ENCODE data around the gene MYO3A.

DNA sequence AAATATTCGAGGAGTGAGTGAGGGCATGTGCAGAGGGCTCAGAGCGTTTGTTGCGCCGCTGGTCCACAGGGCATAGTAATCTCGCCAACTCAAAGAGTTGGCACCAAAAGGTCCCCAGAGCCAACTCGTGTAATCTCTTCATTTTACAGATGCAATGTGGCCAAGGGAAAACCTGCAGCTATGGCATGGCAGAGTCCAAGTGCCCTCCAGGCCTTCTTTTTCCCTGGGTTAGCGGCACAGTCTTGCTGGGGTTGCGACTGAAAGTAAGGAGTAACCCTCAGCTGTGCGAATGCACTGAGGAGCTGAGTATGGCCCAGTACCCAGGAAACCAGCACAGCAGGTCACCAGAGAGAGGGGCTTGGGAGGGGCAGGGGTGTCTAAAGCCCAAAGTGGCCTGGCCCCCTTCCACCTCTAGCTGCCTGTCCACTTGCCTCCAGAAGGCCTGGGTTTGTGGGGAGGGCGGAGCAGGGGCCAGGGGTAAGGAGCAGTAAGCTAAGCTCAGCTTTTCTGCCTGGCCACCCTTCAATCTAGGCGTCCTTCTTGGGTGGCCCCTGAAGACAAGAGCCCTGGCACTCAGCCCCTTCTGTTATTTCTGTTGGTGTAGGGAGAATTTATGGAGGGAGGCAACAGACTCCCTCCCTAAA is 279.2 kb downstream of the MYO3A start:
- TF ChIP-seq, protein P1, sequence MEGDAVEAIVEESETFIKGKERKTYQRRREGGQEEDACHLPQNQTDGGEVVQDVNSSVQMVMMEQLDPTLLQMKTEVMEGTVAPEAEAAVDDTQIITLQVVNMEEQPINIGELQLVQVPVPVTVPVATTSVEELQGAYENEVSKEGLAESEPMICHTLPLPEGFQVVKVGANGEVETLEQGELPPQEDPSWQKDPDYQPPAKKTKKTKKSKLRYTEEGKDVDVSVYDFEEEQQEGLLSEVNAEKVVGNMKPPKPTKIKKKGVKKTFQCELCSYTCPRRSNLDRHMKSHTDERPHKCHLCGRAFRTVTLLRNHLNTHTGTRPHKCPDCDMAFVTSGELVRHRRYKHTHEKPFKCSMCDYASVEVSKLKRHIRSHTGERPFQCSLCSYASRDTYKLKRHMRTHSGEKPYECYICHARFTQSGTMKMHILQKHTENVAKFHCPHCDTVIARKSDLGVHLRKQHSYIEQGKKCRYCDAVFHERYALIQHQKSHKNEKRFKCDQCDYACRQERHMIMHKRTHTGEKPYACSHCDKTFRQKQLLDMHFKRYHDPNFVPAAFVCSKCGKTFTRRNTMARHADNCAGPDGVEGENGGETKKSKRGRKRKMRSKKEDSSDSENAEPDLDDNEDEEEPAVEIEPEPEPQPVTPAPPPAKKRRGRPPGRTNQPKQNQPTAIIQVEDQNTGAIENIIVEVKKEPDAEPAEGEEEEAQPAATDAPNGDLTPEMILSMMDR (IDR thresholded peaks at IDR 0.05 in 4 of 5, conservative IDR thresholded peaks at IDR 0.05 in 1 of 5): no peak
- TF ChIP-seq POLR2A (IDR thresholded peaks at IDR 0.05): no peak

All from gastrocnemius medialis (tissue), 4 donors.